Trophoblast cell (in vitro differentiated cells and primary cell): ENCODE results near the gene SLC35C1. TPM values are rescaled to one million over a fixed set of nuclear protein-coding genes. Genes with fewer than 3 reads are reported as not detected.
A peak's percentile ranks its signal among the peaks of the same experiment; 100 is the strongest.

Source experiments
- DNase-seq, 2 donors: peaks; one replicate each; pipeline ENCODE4 v3.0.0-alpha.2; 2016
- H2AFZ ChIP-seq: 2 replicates; pipeline ENCODE4 v1.6.1; 2013; ENCODE audit warnings: low read length, moderate library complexity, mild to moderate bottlenecking; ENCODE audit not compliant: insufficient read depth, poor library complexity
- H2AK5ac ChIP-seq: 2 replicates; pipeline ENCODE4 v1.6.1; 2013; ENCODE audit warnings: mild to moderate bottlenecking, low read length
- H2BK120ac ChIP-seq: 2 replicates; pipeline ENCODE4 v1.6.1; 2013; ENCODE audit warnings: low read length, mild to moderate bottlenecking, moderate library complexity; ENCODE audit not compliant: insufficient read depth, poor library complexity
- H2BK12ac ChIP-seq: 2 replicates; pipeline ENCODE4 v1.6.1; 2013; ENCODE audit warnings: mild to moderate bottlenecking, low read length, moderate library complexity
- H2BK5ac ChIP-seq: 2 replicates; pipeline ENCODE4 v1.6.1; 2013; ENCODE audit warnings: low read length, low read depth, moderate library complexity, mild to moderate bottlenecking; ENCODE audit not compliant: poor library complexity
- H3K14ac ChIP-seq: 2 replicates; pipeline ENCODE4 v1.6.1; 2013; ENCODE audit warnings: mild to moderate bottlenecking, low read length
- H3K18ac ChIP-seq: 2 replicates; pipeline ENCODE4 v1.6.1; 2013; ENCODE audit warnings: mild to moderate bottlenecking, low read length
- H3K23ac ChIP-seq: 2 replicates; pipeline ENCODE4 v1.6.1; 2013; ENCODE audit warnings: low read length
- H3K27ac ChIP-seq: 2 replicates; pipeline ENCODE4 v1.5.1; 2013; ENCODE audit warnings: low read depth, mild to moderate bottlenecking, inconsistent platforms, low read length, moderate library complexity
- H3K27me3 ChIP-seq: 2 replicates; pipeline ENCODE4 v1.6.1; 2013; ENCODE audit warnings: inconsistent platforms, mild to moderate bottlenecking, low read length, moderate library complexity; ENCODE audit not compliant: insufficient read depth
- H3K36me3 ChIP-seq, 2 experiments: 1 replicate in 1 of 2; 2 replicates in 1 of 2; pipeline ENCODE4 v1.6.1; 2013; ENCODE audit warnings: low read length in 2 of 2, mild to moderate bottlenecking in 2 of 2, moderate library complexity in 1 of 2; ENCODE audit not compliant: insufficient read depth in 2 of 2, control insufficient read depth in 1 of 2
- H3K4ac ChIP-seq: 2 replicates; pipeline ENCODE4 v1.6.1; 2013; ENCODE audit warnings: low read depth, mild to moderate bottlenecking, low read length, moderate library complexity
- H3K4me1 ChIP-seq, 2 experiments: 1 replicate in 1 of 2; 2 replicates in 1 of 2; pipeline ENCODE4 v1.6.1; 2013; ENCODE audit warnings: low read length in 2 of 2, mild to moderate bottlenecking in 2 of 2, moderate library complexity in 1 of 2; ENCODE audit not compliant: insufficient read depth in 2 of 2, control insufficient read depth in 1 of 2
- H3K4me2 ChIP-seq: 2 replicates; pipeline ENCODE4 v1.6.1; 2013; ENCODE audit warnings: inconsistent platforms, mild to moderate bottlenecking, low read length, moderate library complexity
- H3K4me3 ChIP-seq: 2 replicates; pipeline ENCODE4 v1.5.1; 2013; ENCODE audit warnings: mild to moderate bottlenecking, low read depth, low read length, inconsistent platforms
- H3K79me1 ChIP-seq: one replicate; pipeline ENCODE4 v1.6.1; 2013; ENCODE audit warnings: low read length
- H3K79me2 ChIP-seq: 2 replicates; pipeline ENCODE4 v1.6.1; 2013; ENCODE audit warnings: low read length, mild to moderate bottlenecking; ENCODE audit not compliant: control insufficient read depth, insufficient read depth, poor library complexity
- H3K9ac ChIP-seq: 2 replicates; pipeline ENCODE4 v1.6.1; 2013; ENCODE audit warnings: mild to moderate bottlenecking, low read length
- H3K9me3 ChIP-seq: 2 replicates; pipeline ENCODE4 v1.6.1; 2013; ENCODE audit warnings: low read depth, mild to moderate bottlenecking, control low read depth, inconsistent platforms, low read length; ENCODE audit not compliant: insufficient read depth
- H4K12ac ChIP-seq: 2 replicates; pipeline ENCODE4 v1.6.1; 2013; ENCODE audit warnings: low read depth, mild to moderate bottlenecking, low read length, moderate library complexity
- H4K8ac ChIP-seq: 2 replicates; pipeline ENCODE4 v1.6.1; 2013; ENCODE audit warnings: low read depth, mild to moderate bottlenecking, low read length, moderate library complexity
- H4K91ac ChIP-seq: one replicate; pipeline ENCODE4 v1.6.1; 2013; ENCODE audit warnings: low read depth, mild to moderate bottlenecking, low read length, moderate library complexity
- WGBS: extraction: QIAGEN DNeasy Blood & Tissue Kit; methylation state at CpG from one replicate; pipeline ENCODE4 v1.1.7; 2013; ENCODE audit warnings: missing lambda C conversion rate; ENCODE audit not compliant: insufficient read length, insufficient coverage; ENCODE audit errors: extremely low coverage; 5-methylcytosine and 5-hydroxymethylcytosine counted together
- polyA plus RNA-seq: library from polyadenylated mRNA; stranded (reverse); fragments of 200-250 nt; gene quantifications from 2 replicates; pipeline ENCODE4 v1.2.3, GENCODE V29; 2013

SLC35C1 gene
- polyA plus RNA-seq, result 11.4 and 11.5 TPM in 2 replicates

DNA sequence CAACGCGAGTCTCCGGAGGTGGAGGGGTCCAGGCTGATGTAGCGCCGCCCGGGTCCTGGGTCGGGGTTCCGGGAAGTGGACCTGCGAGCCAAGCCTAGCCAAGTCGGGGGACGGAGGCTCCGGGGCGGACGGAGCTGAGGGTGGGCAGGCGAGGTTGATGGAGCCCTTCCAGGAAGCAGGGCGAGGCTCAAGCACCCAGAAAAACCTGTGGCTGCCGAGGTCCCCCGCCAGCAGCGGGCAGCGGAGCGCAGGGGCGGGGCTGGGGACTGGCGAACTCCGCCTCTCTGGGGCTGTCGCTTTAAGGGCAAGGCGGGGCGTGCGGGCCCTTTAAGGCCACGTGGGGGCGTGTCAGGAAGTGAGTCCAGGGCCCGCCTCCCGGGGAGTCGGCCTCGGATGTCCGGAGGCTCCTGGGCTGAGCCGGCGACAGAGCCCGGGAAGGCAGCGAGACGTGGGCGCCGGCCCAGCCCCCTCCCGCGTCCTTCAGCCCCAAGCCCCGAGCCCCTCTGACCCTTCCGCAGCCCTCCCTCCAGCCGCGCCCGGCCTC, at the start of gene SLC35C1:
TSS of gene SLC35C1 (plus strand) at position 389 of the 544 bp plus-strand sequence. CDS start 653 bp downstream, outside the sequence.
- Histone ChIP-seq H4K91ac (peak within 1 kb of the TSS; percentile 84), H3K9me3 (no peaks in the 10 kb centered on the region), H3K4me1 (peaks cover 16 to 21% of the 10 kb centered on the region in 2 experiments), H2BK120ac (peak within 1 kb of the TSS; percentile 2), H3K36me3 (peaks cover 4 to 9% of the 10 kb centered on the region in 2 experiments), H2BK5ac (peak within 1 kb of the TSS; percentile 2), H3K14ac (peak within 1 kb of the TSS; percentile 54), H3K4ac (peak within 1 kb of the TSS; percentile 23), H3K79me2 (peaks cover 14% of the 10 kb centered on the region), H3K23ac (no peak within 1 kb of the TSS), H2BK12ac (peak within 1 kb of the TSS; percentile 15), H3K27ac (peak within 1 kb of the TSS; percentile 0), H3K18ac (peak within 1 kb of the TSS; percentile 63), H3K4me3 (peak within 1 kb of the TSS; percentile 83), H2AFZ (peak within 1 kb of the TSS; percentile 93), H3K27me3 (peaks cover 7% of the 10 kb centered on the region), H2AK5ac (peak within 1 kb of the TSS; percentile 80), H3K9ac (peak within 1 kb of the TSS; percentile 13), H3K79me1 (peaks cover 12% of the 10 kb centered on the region), H3K4me2 (peak within 1 kb of the TSS; percentile 99), H4K12ac (peak within 1 kb of the TSS; percentile 27), H4K8ac (peak within 1 kb of the TSS; percentile 64)
- DNase-seq, result peak; percentile 95 to 96
- no CpG with 5 or more reads among the region's 49 CpGs for WGBS

DNA sequence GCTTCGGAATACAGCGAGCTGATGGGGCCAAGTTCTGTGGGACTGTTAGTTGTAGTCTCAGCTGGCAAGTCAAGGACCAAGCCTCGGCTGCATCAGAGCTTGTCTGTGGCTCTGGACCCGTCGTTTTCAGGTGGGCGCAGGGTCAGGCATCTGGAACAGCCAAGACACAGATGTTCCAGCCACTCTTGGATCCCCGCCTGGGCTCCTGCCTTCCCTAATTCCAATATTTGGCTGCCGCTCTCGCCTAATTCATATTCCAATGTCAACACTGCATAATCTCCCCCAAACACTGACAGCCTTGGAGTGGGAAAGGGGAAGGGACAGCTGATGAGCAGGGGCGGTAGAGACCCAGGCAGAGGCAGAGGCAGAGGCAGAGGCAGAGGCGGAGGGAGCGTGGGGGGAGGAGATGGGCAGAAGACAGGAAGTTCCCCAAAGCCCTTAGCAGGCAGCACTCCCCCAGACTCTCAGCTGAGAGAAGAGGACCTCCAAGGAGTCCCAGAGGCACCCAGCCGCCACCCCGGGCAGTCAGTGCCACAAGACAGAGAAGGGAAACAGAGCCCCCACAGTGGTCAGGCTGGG, 49.6 kb upstream of the SLC35C1 start:
- H3K4me3 ChIP-seq, result no peak overlapping the region

DNA sequence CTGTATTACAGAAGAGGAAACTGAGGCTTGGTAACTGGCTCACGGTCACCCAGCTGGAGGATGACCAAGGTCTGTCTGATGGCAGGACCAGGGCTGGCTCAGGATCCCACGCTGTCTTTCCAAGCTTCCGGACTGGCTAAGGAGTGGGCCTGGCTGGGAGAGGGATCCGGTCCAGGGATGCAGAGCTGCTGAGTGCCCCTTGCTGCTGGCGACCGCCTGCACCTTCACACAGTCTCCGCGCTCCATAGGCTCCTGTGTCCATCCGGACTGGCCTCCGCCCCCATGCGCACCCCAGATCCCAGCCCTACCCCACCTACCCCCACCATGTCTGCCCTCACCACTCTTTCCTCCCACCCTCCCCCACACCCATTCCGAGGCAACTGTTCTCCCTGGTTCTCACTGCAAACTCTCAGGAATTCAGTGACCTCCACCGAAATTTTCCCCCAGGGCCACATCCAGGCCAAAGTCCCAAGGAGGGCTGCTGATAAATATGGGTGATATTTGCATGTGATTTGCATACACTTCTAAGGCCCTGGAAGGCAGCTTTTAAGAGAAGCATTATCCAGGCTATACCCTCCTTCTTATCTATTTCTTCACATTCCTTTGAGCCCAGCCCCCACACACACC, 48.5 kb upstream of the SLC35C1 start:
- H3K79me1 ChIP-seq, result peaks cover 2% of the 10 kb centered on the region
- no peak overlapping the region for H2BK12ac ChIP-seq
- H2AFZ ChIP-seq, result no peak overlapping the region
- H3K4me1 ChIP-seq, result peaks cover 11 to 14% of the 10 kb centered on the region in 2 experiments
- H4K91ac ChIP-seq, result no peak overlapping the region
- no peak overlapping the region for H3K14ac ChIP-seq
- no peak overlapping the region for H3K23ac ChIP-seq
- no peak overlapping the region for H3K4me2 ChIP-seq
- H3K4me3 ChIP-seq, result no peak overlapping the region
- H3K36me3 ChIP-seq, result no peaks in the 10 kb centered on the region
- no peaks in the 10 kb centered on the region for H3K9me3 ChIP-seq
- H3K4ac ChIP-seq, result no peak overlapping the region
- WGBS, result no CpG with 5 or more reads among the region's 13 CpGs
- no peak overlapping the region for H2BK120ac ChIP-seq
- H3K79me2 ChIP-seq, result no peaks in the 10 kb centered on the region
- no peak overlapping the region for H2AK5ac ChIP-seq
- no peak overlapping the region for H4K12ac ChIP-seq
- no peak overlapping the region for H2BK5ac ChIP-seq
- H3K18ac ChIP-seq, result no peak overlapping the region
- H3K9ac ChIP-seq, result no peak overlapping the region
- H3K27me3 ChIP-seq, result no peaks in the 10 kb centered on the region
- no peak overlapping the region for H4K8ac ChIP-seq
- H3K27ac ChIP-seq, result no peak overlapping the region
- no peak for DNase-seq

More for the DNA sequence above, 49.6 kb upstream of the SLC35C1 start:
- Histone ChIP-seq H2BK12ac (no peak overlapping the region), H3K27me3 (no peaks in the 10 kb centered on the region), H3K79me1 (peaks cover 2% of the 10 kb centered on the region), H3K9me3 (no peaks in the 10 kb centered on the region), H2AFZ (no peak overlapping the region), H4K8ac (no peak overlapping the region), H3K4me2 (no peak overlapping the region), H3K23ac (no peak overlapping the region), H3K27ac (no peak overlapping the region), H4K91ac (no peak overlapping the region), H2BK5ac (no peak overlapping the region), H4K12ac (no peak overlapping the region), H2BK120ac (no peak overlapping the region), H3K36me3 (no peaks in the 10 kb centered on the region), H3K9ac (no peak overlapping the region), H3K4ac (no peak overlapping the region), H3K79me2 (no peaks in the 10 kb centered on the region), H3K14ac (no peak overlapping the region), H3K4me1 (peaks cover 11 to 14% of the 10 kb centered on the region in 2 experiments), H3K18ac (no peak overlapping the region), H2AK5ac (no peak overlapping the region)
- no CpG with 5 or more reads among the region's 14 CpGs for WGBS
- DNase-seq, result no peak

DNA sequence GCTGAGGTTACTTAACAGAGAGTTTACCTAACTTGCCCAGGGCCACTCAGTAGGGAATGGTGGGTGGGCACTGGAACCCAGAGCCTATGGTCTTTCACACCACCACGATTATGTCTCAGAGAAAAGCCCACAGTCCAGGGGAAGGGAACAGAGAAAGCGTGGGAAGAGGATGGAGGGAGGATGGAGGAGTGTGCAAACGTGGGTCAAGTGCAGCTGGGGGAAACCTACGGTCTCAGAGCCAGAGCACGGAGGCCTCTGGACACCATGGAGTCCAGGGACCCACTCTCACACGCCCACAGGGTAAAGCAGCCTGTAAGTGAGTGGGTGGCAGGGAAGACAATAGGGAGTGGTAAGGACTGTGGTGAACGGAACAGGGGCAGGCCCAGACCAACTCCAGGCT, 47.3 kb upstream of the SLC35C1 start:
- H3K14ac ChIP-seq, result no peak overlapping the region
- no peaks in the 10 kb centered on the region for H3K36me3 ChIP-seq
- H3K4me2 ChIP-seq, result no peak overlapping the region
- H2AFZ ChIP-seq, result no peak overlapping the region
- no peak overlapping the region for H3K27ac ChIP-seq
- H4K8ac ChIP-seq, result no peak overlapping the region
- H2BK5ac ChIP-seq, result no peak overlapping the region
- H3K27me3 ChIP-seq, result no peaks in the 10 kb centered on the region
- H3K18ac ChIP-seq, result no peak overlapping the region
- H3K9ac ChIP-seq, result no peak overlapping the region
- no peaks in the 10 kb centered on the region for H3K79me2 ChIP-seq
- no peaks in the 10 kb centered on the region for H3K9me3 ChIP-seq
- no peak overlapping the region for H3K4ac ChIP-seq
- H4K91ac ChIP-seq, result no peak overlapping the region
- no peak overlapping the region for H2AK5ac ChIP-seq
- no peak overlapping the region for H2BK12ac ChIP-seq
- no peak for DNase-seq
- H3K4me1 ChIP-seq, result peaks cover 11 to 14% of the 10 kb centered on the region in 2 experiments
- no peak overlapping the region for H4K12ac ChIP-seq
- no peak overlapping the region for H2BK120ac ChIP-seq
- no peak overlapping the region for H3K4me3 ChIP-seq
- H3K23ac ChIP-seq, result no peak overlapping the region
- peaks cover 2% of the 10 kb centered on the region for H3K79me1 ChIP-seq
- no CpG with 5 or more reads among the region's 7 CpGs for WGBS
